A549 (cell line): Measurements from ENCODE around the gene UST. TPM values are rescaled to one million over a fixed set of nuclear protein-coding genes. Genes with fewer than 3 reads are reported as not detected.

Experiments
- ATAC-seq, 2 experiments: fragments of 200-7000 bp in 1 of 2; fragments of >200 bp in 1 of 2; cut with Nextera tagmentation in 1 of 2; cut with Tn5 transposase in 1 of 2; 3 replicates each; pipeline versions ENCODE4 v1.8.0 to v1.9.1; 2018 to 2020; ENCODE audit warnings: mild to moderate bottlenecking in 1 of 2, moderate library complexity in 1 of 2
- CTCF ChIA-PET: fragments of 300-600 bp; sonication (Branson Sonifier 250); formaldehyde crosslinking; extraction: SDS; loops from one replicate; lab custom pipeline; 2021; ENCODE audit warnings: antibody characterized with exemption, inconsistent platforms; lab: Yijun Ruan, JAX
- POLR2A ChIA-PET: fragments of 350-600 bp; formaldehyde crosslinking; extraction: SDS; loops from one replicate; lab custom pipeline; 2021; ENCODE audit warnings: antibody characterized with exemption, inconsistent platforms; lab: Yijun Ruan, JAX
- DNase-seq, 2 experiments: peaks; one replicate each; pipeline versions ENCODE4 v3.0.0 to v3.0.0-alpha.2; 2011 to 2016; ENCODE audit warnings: low read depth in 1 of 2, low spot score in 1 of 2
- FAIRE-seq: peaks from 2 replicates; lab custom pipeline; 2011; peaks lifted over from hg19 to GRCh38; lab: Jason Lieb, UNC
- H3K27ac ChIP-seq, 2 experiments: fragments of >200 bp; sonication (Bioruptor Twin); formaldehyde crosslinking; 3 replicates each; pipeline ENCODE4 v1.5.1; 2016 to 2017
- H3K4me1 ChIP-seq: fragments of >200 bp; sonication (Bioruptor Twin); formaldehyde crosslinking; 3 replicates; pipeline ENCODE4 v1.6.1; 2016
- H3K4me2 ChIP-seq: fragments of >200 bp; sonication (Bioruptor Twin); formaldehyde crosslinking; 3 replicates; pipeline ENCODE4 v1.6.1; 2016
- H3K4me3 ChIP-seq: fragments of >200 bp; sonication (Bioruptor Twin); formaldehyde crosslinking; 3 replicates; pipeline ENCODE4 v1.5.1; 2016
- H3K9me3 ChIP-seq: fragments of >200 bp; sonication (Bioruptor Twin); formaldehyde crosslinking; 3 replicates; pipeline ENCODE4 v1.6.1; 2016
- ATOH8 ChIP-seq: fragments of 250-450 bp; sonication (Bioruptor Pico); IDR thresholded peaks from 2 replicates; pipeline ENCODE4 v1.5.0; 2020; ENCODE audit warnings: low read depth, mild to moderate bottlenecking, moderate library complexity
- BCL3 ChIP-seq: fragments of >200 bp; sonication (Bioruptor Twin); formaldehyde crosslinking; IDR thresholded peaks from 3 replicates; pipeline ENCODE4 v1.6.1; 2016
- BHLHE40 ChIP-seq: IDR thresholded peaks from 2 replicates; pipeline ENCODE4 v1.6.1; 2012; ENCODE audit warnings: low read depth, low read length, inconsistent platforms
- CEBPB ChIP-seq, 2 experiments: fragments of >200 bp in 1 of 2; sonication (Bioruptor Twin) in 1 of 2; formaldehyde crosslinking in 1 of 2; IDR thresholded peaks; 2 replicates each; pipeline ENCODE4 v1.6.1; 2012 to 2016
- CTCF ChIP-seq: fragments of >200 bp; sonication (Bioruptor Twin); formaldehyde crosslinking; IDR thresholded peaks from 3 replicates; pipeline ENCODE4 v1.5.1; 2016
- EHMT2 ChIP-seq: fragments of 200-600 bp; sonication (generic); IDR thresholded peaks from 2 replicates; pipeline ENCODE4 v1.6.1; 2016; ENCODE audit warnings: antibody characterized with exemption, low read depth, mild to moderate bottlenecking, moderate library complexity
- EP300 ChIP-seq, 2 experiments: fragments of >200 bp; sonication (Bioruptor Twin); formaldehyde crosslinking; IDR thresholded peaks; 2 replicates in 1 of 2; 3 replicates in 1 of 2; pipeline ENCODE4 v1.6.1; 2016 to 2017
- ESRRA ChIP-seq: fragments of 150-350 bp; IDR thresholded peaks from 2 replicates; pipeline ENCODE4 v1.6.1; 2014; ENCODE audit warnings: mild to moderate bottlenecking, low read length, borderline replicate concordance
- FOSL2 ChIP-seq, 2 experiments: fragments of 450-650 bp in 1 of 2; fragments of >200 bp in 1 of 2; sonication (Bioruptor Twin) in 1 of 2; formaldehyde crosslinking; IDR thresholded peaks; 2 replicates each; pipeline versions ENCODE4 v1.5.0 to v1.6.1; 2016 to 2020; ENCODE audit warnings: mild to moderate bottlenecking in 1 of 2, moderate library complexity in 1 of 2
- GATA3 ChIP-seq: IDR thresholded peaks from 2 replicates; pipeline ENCODE4 v1.6.1; 2012; ENCODE audit warnings: borderline replicate concordance
- HES2 ChIP-seq: fragments of >200 bp; sonication (Bioruptor Twin); formaldehyde crosslinking; IDR thresholded peaks from 2 replicates; pipeline ENCODE4 v1.6.1; 2016
- HEYL ChIP-seq: fragments of 250-450 bp; sonication (Bioruptor Pico); IDR thresholded peaks from 2 replicates; pipeline ENCODE4 v1.8.0; 2021; ENCODE audit warnings: mild to moderate bottlenecking, moderate library complexity
- HOXA7 ChIP-seq: fragments of 250-450 bp; sonication (Bioruptor Pico); IDR thresholded peaks from 2 replicates; pipeline ENCODE4 v1.5.0; 2020; ENCODE audit warnings: mild to moderate bottlenecking, moderate library complexity
- HOXB13 ChIP-seq: fragments of 250-450 bp; sonication (Bioruptor Pico); IDR thresholded peaks from 2 replicates; pipeline ENCODE4 v1.5.0; 2020; ENCODE audit warnings: low read depth, mild to moderate bottlenecking, moderate library complexity
- JUNB ChIP-seq: fragments of >200 bp; sonication (Bioruptor Twin); formaldehyde crosslinking; IDR thresholded peaks from 2 replicates; pipeline ENCODE4 v1.6.1; 2016
- KDM1A ChIP-seq: fragments of 200-600 bp; sonication (generic); IDR thresholded peaks from 2 replicates; pipeline ENCODE4 v1.6.1; 2016; ENCODE audit warnings: low read depth, mild to moderate bottlenecking
- KDM5A ChIP-seq: fragments of 200-600 bp; sonication (generic); IDR thresholded peaks from 2 replicates; pipeline ENCODE4 v1.6.1; 2016; ENCODE audit warnings: antibody characterized with exemption, mild to moderate bottlenecking
- MAFK ChIP-seq: fragments of 450-650 bp; IDR thresholded peaks from 2 replicates; pipeline ENCODE4 v1.6.1; 2014; ENCODE audit not compliant: partially characterized antibody
- MAZ ChIP-seq: fragments of 150-350 bp; IDR thresholded peaks from 2 replicates; pipeline ENCODE4 v1.6.1; 2014; ENCODE audit warnings: antibody characterized with exemption, low read depth, low read length, borderline replicate concordance
- MYC ChIP-seq: IDR thresholded peaks from 2 replicates; pipeline ENCODE4 v1.6.1; 2012; ENCODE audit warnings: mild to moderate bottlenecking, inconsistent platforms, low read length, improper control_type of control experiment, borderline replicate concordance
- NFE2L2 ChIP-seq: fragments of 150-350 bp; conservative IDR thresholded peaks from 2 replicates; pipeline ENCODE4 v1.6.1; 2014; ENCODE audit warnings: low read length
- PHF8 ChIP-seq: fragments of 200-600 bp; sonication (generic); IDR thresholded peaks from 2 replicates; pipeline ENCODE4 v1.6.1; 2016; ENCODE audit warnings: low read depth, mild to moderate bottlenecking, antibody characterized with exemption, moderate library complexity, borderline replicate concordance
- POLR2A ChIP-seq: IDR thresholded peaks from 2 replicates; pipeline ENCODE4 v1.6.1; 2012; ENCODE audit warnings: mild to moderate bottlenecking, low read length
- RARB ChIP-seq: fragments of 250-450 bp; sonication (Bioruptor Pico); IDR thresholded peaks from 2 replicates; pipeline ENCODE4 v1.8.0; 2021; ENCODE audit warnings: mild to moderate bottlenecking, moderate library complexity
- RNF2 ChIP-seq: fragments of 200-600 bp; sonication (generic); IDR thresholded peaks from 2 replicates; pipeline ENCODE4 v1.6.1; 2016; ENCODE audit warnings: low read depth, mild to moderate bottlenecking, antibody characterized with exemption, moderate library complexity, borderline replicate concordance
- TP53 ChIP-seq: fragments of 250-450 bp; sonication (Bioruptor Pico); IDR thresholded peaks from 2 replicates; pipeline ENCODE4 v1.5.0; 2021; ENCODE audit warnings: mild to moderate bottlenecking, moderate library complexity
- USF2 ChIP-seq: fragments of 450-650 bp; IDR thresholded peaks from 2 replicates; pipeline ENCODE4 v1.6.1; 2014; ENCODE audit warnings: antibody characterized with exemption
- ZNF302 ChIP-seq: fragments of 250-450 bp; sonication (Bioruptor Pico); IDR thresholded peaks from 2 replicates; pipeline ENCODE4 v1.9.0; 2021; ENCODE audit warnings: inconsistent platforms, mild to moderate bottlenecking, moderate library complexity
- WGBS: methylation state at CpG from one replicate; pipeline ENCODE4 v1.1.6; 2017; ENCODE audit errors: missing lambda C conversion rate; 5-methylcytosine and 5-hydroxymethylcytosine counted together
- polyA plus RNA-seq, 4 experiments: library from polyadenylated mRNA; depleted of rRNA in 3 of 4; stranded (reverse); fragments of >200 nt; fragmentation: RNase III in 1 of 4; extraction: RNeasy Plus Mini Kit Qiagen cat#74134 plus additional on column Dnase treatment in 1 of 4; gene quantifications; 2 replicates in 3 of 4; 3 replicates in 1 of 4; pipeline ENCODE4 v1.2.3, GENCODE V29; 2011 to 2017
- TF ChIP-seq, protein P1 (sequence below): fragments of 250-450 bp; sonication (Bioruptor Pico); IDR thresholded peaks from 2 replicates; pipeline ENCODE4 v1.5.0; 2021; ENCODE audit warnings: mild to moderate bottlenecking, moderate library complexity, borderline replicate concordance

Gene UST
- polyA plus RNA-seq, 2 of the 4 experiments (the other 2 are of a cell fraction): 0.54 to 1.7 TPM

- DNase-seq (no peak), FAIRE-seq (no peak), ATAC-seq (no peak)
- 68% methylated on average over 2 of the region's 2 CpGs for WGBS
- TF ChIP-seq MAFK (no peak), GATA3 (no peak), ZNF302 (CRISPR knock-in tag) (no peak), HEYL (CRISPR knock-in tag) (no peak), RNF2 (no peak), CEBPB (IDR thresholded peaks at IDR 0.05) (no peak), JUNB (no peak), EP300 (IDR thresholded peaks at IDR 0.05) (no peak), CTCF (no peak), ESRRA (no peak), FOSL2 (IDR thresholded peaks at IDR 0.05) (no peak), FOSL2 (CRISPR knock-in tag; IDR thresholded peaks at IDR 0.05) (no peak)
- Histone ChIP-seq H3K27ac (no peak overlapping the region), H3K9me3 (no peaks in the 10 kb centered on the region), H3K4me1 (no peaks in the 10 kb centered on the region), H3K4me3 (no peak overlapping the region), H3K4me2 (no peak overlapping the region)
- ChIA-PET CTCF (no interaction called here), POLR2A (no interaction called here)
Observed at GRCh38 chr6:148757944-148758480, 11.2 kb downstream of the UST start.

GRCh38 chr6:148758492-148758891 is 11.7 kb downstream of the UST start:
- ATAC-seq: no peak
- CTCF ChIA-PET: no interaction called here

DNA sequence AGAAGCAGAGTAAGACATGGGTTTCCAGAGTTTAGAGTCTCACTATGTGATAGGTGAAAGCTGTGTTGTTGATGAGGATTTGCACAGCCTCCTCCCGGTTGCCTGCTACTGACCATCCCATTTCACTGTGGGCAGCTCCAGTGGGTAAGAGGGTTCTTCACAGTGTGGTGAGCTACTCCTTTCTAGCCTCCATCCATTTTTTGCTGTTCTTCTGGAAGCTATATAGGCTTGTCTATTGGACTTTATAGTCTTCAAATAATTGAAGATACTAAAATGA is 13.4 kb downstream of the UST start:
- Histone ChIP-seq H3K4me2 (no peak overlapping the region), H3K27ac (no peak overlapping the region), H3K4me3 (no peak overlapping the region), H3K4me1 (no peaks in the 10 kb centered on the region), H3K9me3 (no peaks in the 10 kb centered on the region)
- ChIA-PET POLR2A (no interaction called here), CTCF (no interaction called here)
- DNase-seq: no peak
- WGBS: 100% methylated on average over 1 of the region's 1 CpG
- no peak for ATAC-seq
- no peak for FAIRE-seq
- no peak for TF ChIP-seq EHMT2
- TF ChIP-seq HES2: no peak
- TF ChIP-seq MYC: no peak
- TF ChIP-seq MAZ: no peak
- TF ChIP-seq USF2: no peak
- TF ChIP-seq ESRRA: no peak
- TF ChIP-seq RARB (CRISPR knock-in tag): no peak
- TF ChIP-seq, protein P1, sequence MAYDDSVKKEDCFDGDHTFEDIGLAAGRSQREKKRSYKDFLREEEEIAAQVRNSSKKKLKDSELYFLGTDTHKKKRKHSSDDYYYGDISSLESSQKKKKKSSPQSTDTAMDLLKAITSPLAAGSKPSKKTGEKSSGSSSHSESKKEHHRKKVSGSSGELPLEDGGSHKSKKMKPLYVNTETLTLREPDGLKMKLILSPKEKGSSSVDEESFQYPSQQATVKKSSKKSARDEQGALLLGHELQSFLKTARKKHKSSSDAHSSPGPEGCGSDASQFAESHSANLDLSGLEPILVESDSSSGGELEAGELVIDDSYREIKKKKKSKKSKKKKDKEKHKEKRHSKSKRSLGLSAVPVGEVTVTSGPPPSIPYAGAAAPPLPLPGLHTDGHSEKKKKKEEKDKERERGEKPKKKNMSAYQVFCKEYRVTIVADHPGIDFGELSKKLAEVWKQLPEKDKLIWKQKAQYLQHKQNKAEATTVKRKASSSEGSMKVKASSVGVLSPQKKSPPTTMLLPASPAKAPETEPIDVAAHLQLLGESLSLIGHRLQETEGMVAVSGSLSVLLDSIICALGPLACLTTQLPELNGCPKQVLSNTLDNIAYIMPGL: no peak
- TF ChIP-seq ATOH8 (CRISPR knock-in tag): no peak
- TF ChIP-seq POLR2A: no peak
- no peak for TF ChIP-seq KDM5A
- TF ChIP-seq NFE2L2: no peak
- TF ChIP-seq PHF8: no peak
- TF ChIP-seq HOXB13: no peak
- no peak for TF ChIP-seq HOXA7

More at GRCh38 chr6:148758492-148758891, 11.7 kb downstream of the UST start:
- Histone ChIP-seq H3K4me1 (no peaks in the 10 kb centered on the region), H3K4me3 (no peak overlapping the region), H3K9me3 (no peaks in the 10 kb centered on the region), H3K27ac (no peak overlapping the region), H3K4me2 (no peak overlapping the region)
- DNase-seq (no peak), FAIRE-seq (no peak)
- TF ChIP-seq HOXA7 (no peak), KDM1A (no peak), HEYL (CRISPR knock-in tag) (no peak), TP53 (no peak), EP300 (IDR thresholded peaks at IDR 0.05) (no peak), BHLHE40 (no peak), BCL3 (no peak)
- WGBS: 66% methylated on average over 6 of the region's 6 CpGs
- POLR2A ChIA-PET: no interaction called here
